GM12878 (cell line): ENCODE data around the gene DOCK1. TPM values are rescaled to one million over a fixed set of nuclear protein-coding genes. Genes with fewer than 3 reads are reported as not detected.

ENCODE experiments used
- ATAC-seq: fragments of 200-7000 bp; cut with Tn5 transposase; 3 replicates; pipeline ENCODE4 v1.9.1; 2020; ENCODE audit warnings: mild to moderate bottlenecking, moderate library complexity
- BruUV-seq: library from RNA; stranded (reverse); fragments of 400-500 nt; replicated peaks from 2 replicates; lab custom pipeline; 2021; lab: Mats Ljungman, UMichigan
- CTCF ChIA-PET: fragments of 300-600 bp; sonication (Branson Sonifier 250); formaldehyde crosslinking; extraction: SDS; loops from one replicate; lab custom pipeline; 2021; ENCODE audit warnings: inconsistent platforms; lab: Yijun Ruan, JAX
- POLR2A ChIA-PET: fragments of 350-600 bp; formaldehyde crosslinking; extraction: SDS; loops from one replicate; lab custom pipeline; 2021; ENCODE audit warnings: inconsistent platforms; lab: Charles Lee
- RAD21 ChIA-PET: fragments of 300-600 bp; sonication (Branson Sonifier 250); formaldehyde crosslinking; loops from one replicate; lab custom pipeline; 2023; ENCODE audit warnings: antibody characterized with exemption; ENCODE audit not compliant: unreplicated experiment; lab: Charles Lee
- SMC1A ChIA-PET: fragments of 300-600 bp; sonication (Branson Sonifier 250); formaldehyde crosslinking; loops from one replicate; lab custom pipeline; 2023; ENCODE audit not compliant: unreplicated experiment, uncharacterized antibody; lab: Charles Lee
- DNase-seq: peaks from one replicate; pipeline ENCODE4 v3.0.0-alpha.2; 2011; ENCODE audit warnings: low read depth, low spot score
- FAIRE-seq: peaks from 3 replicates; lab custom pipeline; 2011; peaks lifted over from hg19 to GRCh38; lab: Jason Lieb, UNC
- H2AFZ ChIP-seq: 2 replicates; pipeline ENCODE4 v1.6.0; 2011; ENCODE audit warnings: low read depth, low read length, control low read depth; ENCODE audit not compliant: control insufficient read depth
- H3K27ac ChIP-seq: 2 replicates; pipeline ENCODE4 v1.5.1; 2011; ENCODE audit warnings: control low read depth; ENCODE audit not compliant: control insufficient read depth, insufficient read depth
- H3K27me3 ChIP-seq, 2 experiments: replicated peaks in 1 of 2; 2 replicates each; pipeline versions ENCODE4 v1.6.0 to v1.6.1; 2011; ENCODE audit warnings: low read length in 1 of 2; ENCODE audit not compliant: control insufficient read depth in 2 of 2, insufficient read depth in 2 of 2
- H3K36me3 ChIP-seq, 2 experiments: 2 replicates each; pipeline ENCODE4 v1.5.1; 2011; ENCODE audit warnings: low read length in 1 of 2; ENCODE audit not compliant: control insufficient read depth in 2 of 2, insufficient read depth in 2 of 2
- H3K4me1 ChIP-seq: 2 replicates; pipeline ENCODE4 v1.6.1; 2011; ENCODE audit warnings: mild to moderate bottlenecking, low read length, moderate library complexity, mixed read lengths; ENCODE audit not compliant: control insufficient read depth, insufficient read depth
- H3K4me2 ChIP-seq: 2 replicates; pipeline ENCODE4 v1.6.0; 2011; ENCODE audit warnings: control low read depth; ENCODE audit not compliant: control insufficient read depth, insufficient read depth
- H3K4me3 ChIP-seq: fragments of 200-600 bp; sonication (generic); 2 replicates; pipeline ENCODE4 v1.5.1; 2016
- H3K79me2 ChIP-seq: 2 replicates; pipeline ENCODE4 v1.6.0; 2011; ENCODE audit warnings: low read length; ENCODE audit not compliant: control insufficient read depth, insufficient read depth
- H3K9ac ChIP-seq: 2 replicates; pipeline ENCODE4 v1.8.0; 2011; ENCODE audit warnings: low read length, control low read depth, mixed read lengths; ENCODE audit not compliant: control insufficient read depth, insufficient read depth
- H3K9me3 ChIP-seq: replicated peaks from 3 replicates; pipeline ENCODE4 v1.5.1; 2011; ENCODE audit warnings: mild to moderate bottlenecking, low read length; ENCODE audit not compliant: control insufficient read depth, insufficient read depth
- H4K20me1 ChIP-seq: 2 replicates; pipeline ENCODE4 v1.6.0; 2011; ENCODE audit not compliant: control insufficient read depth, insufficient read depth
- ESRRA ChIP-seq: IDR thresholded peaks from 2 replicates; pipeline ENCODE4 v1.6.1; 2012; ENCODE audit warnings: mild to moderate bottlenecking, low read length, improper control_type of control experiment
- GATAD2B ChIP-seq: fragments of 450-650 bp; conservative IDR thresholded peaks from 2 replicates; pipeline ENCODE4 v1.6.1; 2017; ENCODE audit warnings: low read depth, mild to moderate bottlenecking, moderate library complexity
- HSF1 ChIP-seq: fragments of 150-350 bp; IDR thresholded peaks from 2 replicates; pipeline ENCODE4 v1.6.1; 2014; ENCODE audit warnings: mild to moderate bottlenecking, low read depth, low read length
- IRF5 ChIP-seq: fragments of 450-650 bp; IDR thresholded peaks from 2 replicates; pipeline ENCODE4 v1.6.1; 2017; ENCODE audit warnings: borderline replicate concordance
- NKRF ChIP-seq: fragments of 450-650 bp; conservative IDR thresholded peaks from 2 replicates; pipeline ENCODE4 v1.6.1; 2017; ENCODE audit warnings: mild to moderate bottlenecking, moderate library complexity
- RAD51 ChIP-seq: fragments of 450-650 bp; IDR thresholded peaks from 2 replicates; pipeline ENCODE4 v1.6.1; 2016; ENCODE audit warnings: moderate library complexity, mild to moderate bottlenecking, inconsistent platforms
- RB1 ChIP-seq: fragments of 450-650 bp; formaldehyde crosslinking; IDR thresholded peaks from 2 replicates; pipeline ENCODE4 v1.6.1; 2017; ENCODE audit warnings: mild to moderate bottlenecking, borderline replicate concordance
- RCOR1 ChIP-seq: conservative IDR thresholded peaks from 2 replicates; pipeline ENCODE4 v1.6.1; 2012; ENCODE audit warnings: low read depth, low read length, improper control_type of control experiment
- REST ChIP-seq: IDR thresholded peaks from 2 replicates; pipeline ENCODE4 v1.6.1; 2012; ENCODE audit warnings: mild to moderate bottlenecking, low read depth, low read length
- SKIL ChIP-seq: fragments of 450-650 bp; IDR thresholded peaks from 2 replicates; pipeline ENCODE4 v1.6.1; 2017; ENCODE audit warnings: mild to moderate bottlenecking, low read depth, inconsistent platforms; ENCODE audit not compliant: poor library complexity, severe bottlenecking
- TCF7 ChIP-seq: IDR thresholded peaks from 2 replicates; pipeline ENCODE4 v1.6.1; 2014; ENCODE audit warnings: antibody characterized with exemption, borderline replicate concordance
- WGBS: methylation state at CpG from one replicate; pipeline ENCODE4 v1.1.6; 2016; ENCODE audit warnings: low lambda C conversion rate; ENCODE audit not compliant: insufficient replicate concordance, insufficient coverage; ENCODE audit errors: missing lambda C conversion rate; 5-methylcytosine and 5-hydroxymethylcytosine counted together
- in situ Hi-C: fragments of 300-500 bp; cut with MboI; formaldehyde crosslinking; loops from 9 replicates; pipeline ENCODE4 v1.14.3; 2018; ENCODE audit warnings: mixed read lengths
- intact Hi-C: fragments of 100-400 bp; cut with micrococcal nuclease; formaldehyde crosslinking; loops from one replicate; pipeline ENCODE4 v1.14.2; 2022; ENCODE audit not compliant: unreplicated experiment
- polyA plus RNA-seq, 11 experiments: library from polyadenylated mRNA; depleted of rRNA in 4 of 11; unstranded in 6 of 11; stranded (reverse) in 5 of 11; fragments of >200 nt; fragmentation: Nextera tagmentation in 4 of 11; fragmentation: Illumina TruSeq in 1 of 11; extraction: Ambion mirVana in 4 of 11; extraction: Trizol in 1 of 11; gene quantifications; 1 replicate in 1 of 11; 2 replicates in 10 of 11; pipeline versions ENCODE4 v1.2.1 to v1.2.3, GENCODE V29; 2011 to 2016; ENCODE audit warnings: inconsistent platforms in 2 of 11, missing spikeins in 2 of 11, low read depth in 1 of 11
- total RNA-seq, 4 experiments: library from RNA; depleted of rRNA in 3 of 4; stranded (reverse); fragments of >200 nt in 3 of 4; fragmentation: Illumina TruSeq in 1 of 4; extraction: Trizol in 1 of 4; gene quantifications; 2 replicates each; pipeline versions ENCODE4 v1.2.1 to v1.2.3, GENCODE V29; 2013 to 2021

DOCK1 gene
- total and polyA plus RNA-seq, 10 of the 15 experiments (the other 5 are each of a cell fraction or from before 2014, with no cell fraction given): 0.05 to 0.18 TPM; not detected in 8

GRCh38 chr10:127452568-127452967, 547.3 kb downstream of the DOCK1 start:
- no peaks in the 10 kb centered on the region for H4K20me1 ChIP-seq
- H3K4me3 ChIP-seq: no peak overlapping the region
- H3K4me2 ChIP-seq: no peak overlapping the region
- H2AFZ ChIP-seq: no peak overlapping the region
- no peaks in the 10 kb centered on the region for H3K79me2 ChIP-seq
- in situ Hi-C loops (no loop called here), intact Hi-C loops (no loop called here)
- H3K9ac ChIP-seq: no peak overlapping the region
- WGBS: 0% methylated on average over 3 of the region's 3 CpGs
- H3K36me3 ChIP-seq: no peaks in the 10 kb centered on the region
- ChIA-PET POLR2A (no interaction called here), CTCF (no interaction called here), RAD21 (no interaction called here), SMC1A (no interaction called here)
- no peaks in the 10 kb centered on the region for H3K4me1 ChIP-seq
- DNase-seq (no peak), ATAC-seq (no peak), FAIRE-seq (no peak)
- H3K27ac ChIP-seq: no peak overlapping the region
- TF ChIP-seq RAD51: no peak
- no peak for TF ChIP-seq REST
- no peak for TF ChIP-seq SKIL
- TF ChIP-seq ESRRA: no peak
- TF ChIP-seq HSF1: no peak
- TF ChIP-seq IRF5: no peak
- no peak for TF ChIP-seq NKRF
- no peak for TF ChIP-seq GATAD2B
- TF ChIP-seq RCOR1: no peak
- TF ChIP-seq RB1: no peak
- no peak for TF ChIP-seq TCF7
- no peaks in the 10 kb centered on the region for H3K9me3 ChIP-seq
- no TSS peak for BruUV-seq
- no peaks in the 10 kb centered on the region for H3K27me3 ChIP-seq
